HG03196 (cell line): Measurements from ENCODE around the gene MT3.

Source experiments
- ATAC-seq: cut with Tn5 transposase; IDR thresholded peaks from one replicate; pipeline ENCODE4 v1.9.1; 2021; ENCODE audit not compliant: unreplicated experiment

The MT3 gene

GRCh38 chr16:56589141-56590039 is at the start of gene MT3:
Gene MT3 (plus strand): TSS chr16:56589528. CDS start chr16:56589591, 63 bp downstream.
- no peak for ATAC-seq

- no peak for ATAC-seq
Measured at GRCh38 chr16:56539656-56540055, 49.7 kb upstream of the MT3 start.

DNA sequence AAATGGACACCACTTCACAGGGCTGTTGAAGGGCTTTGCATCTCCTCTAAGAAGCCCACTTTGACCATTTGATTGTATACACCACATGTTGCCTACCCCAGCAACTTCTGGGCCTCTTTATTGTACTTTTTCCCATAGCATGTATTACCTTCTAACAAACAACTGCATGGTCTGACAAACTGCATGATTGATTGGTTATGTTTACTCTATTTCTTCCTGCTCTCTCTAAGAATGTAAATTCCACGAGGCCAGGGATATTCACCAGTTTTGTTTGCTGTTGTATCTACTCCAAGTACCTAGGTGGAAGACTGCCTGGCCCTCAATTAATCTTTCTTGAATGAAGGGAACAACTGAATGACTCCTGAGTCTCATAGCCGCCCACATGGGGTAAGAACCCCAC is 47.3 kb upstream of the MT3 start:
- ATAC-seq = no peak

DNA sequence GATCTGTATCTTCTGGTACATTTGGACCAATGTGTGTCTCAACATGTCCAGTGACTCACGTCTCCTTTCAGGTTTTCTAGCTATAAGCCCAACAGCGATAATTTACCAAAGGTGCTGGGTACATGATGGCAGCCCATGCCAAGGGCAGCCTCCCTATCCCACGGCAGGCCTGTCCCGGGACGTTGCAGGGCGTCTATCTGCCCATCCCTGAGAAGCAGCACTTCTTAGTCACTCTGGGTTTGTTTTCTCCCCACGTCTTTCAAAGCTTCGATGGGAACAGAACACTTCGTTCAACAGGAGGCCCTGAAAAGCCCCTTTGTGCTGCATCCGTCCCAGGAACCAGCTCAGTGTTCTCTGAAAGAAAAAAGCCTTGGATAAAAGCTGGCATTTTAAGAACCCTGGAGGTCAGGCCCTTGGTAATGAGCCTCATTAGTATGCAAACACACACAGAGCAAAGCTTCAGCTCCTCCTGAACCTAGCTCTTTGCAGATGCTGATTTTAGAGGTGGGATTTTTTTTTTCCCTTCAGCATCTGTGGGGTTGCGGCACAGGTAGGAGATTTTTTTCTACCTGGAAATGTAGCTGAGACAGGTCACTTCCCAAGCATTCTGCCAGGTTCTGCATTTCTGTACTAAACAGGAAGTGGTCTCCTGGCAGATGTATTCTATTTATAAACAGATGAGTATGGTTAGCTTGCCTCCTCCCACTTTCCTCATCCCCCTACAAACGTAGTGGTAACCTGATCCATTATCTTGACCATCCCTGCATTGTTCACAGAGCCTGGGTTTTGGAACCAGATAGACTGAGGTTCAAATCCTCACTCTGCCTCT is 42.0 kb upstream of the MT3 start:
- no peak for ATAC-seq

GRCh38 chr16:56547949-56548567 is 41.3 kb upstream of the MT3 start:
- ATAC-seq = no peak

- ATAC-seq = no peak
Measured at GRCh38 chr16:56549161-56549560, 40.2 kb upstream of the MT3 start.

GRCh38 chr16:56549744-56550385 is 39.5 kb upstream of the MT3 start:
- ATAC-seq = no peak

- ATAC-seq = no peak
Measured at GRCh38 chr16:56551796-56552738, 37.3 kb upstream of the MT3 start.

DNA sequence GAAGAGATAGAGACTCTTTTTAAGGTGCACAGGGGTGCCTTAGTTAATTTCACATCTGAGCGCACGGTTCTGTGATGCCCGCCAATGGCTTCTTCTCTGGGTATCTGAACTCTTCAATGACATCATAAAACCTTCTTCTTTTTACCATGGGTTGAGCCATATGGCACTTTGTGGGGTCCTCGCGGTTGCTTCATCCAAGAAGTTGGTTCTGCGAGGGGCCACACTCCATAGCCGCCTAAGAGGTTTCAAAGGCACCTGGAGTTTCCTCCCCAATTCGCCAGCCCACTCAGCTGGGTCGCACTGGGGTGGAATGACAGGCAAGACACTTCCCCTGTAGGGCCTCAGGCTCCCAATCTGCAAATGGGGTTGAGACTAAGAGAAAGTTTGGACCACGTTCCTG is 34.9 kb upstream of the MT3 start:
- ATAC-seq = no peak

DNA sequence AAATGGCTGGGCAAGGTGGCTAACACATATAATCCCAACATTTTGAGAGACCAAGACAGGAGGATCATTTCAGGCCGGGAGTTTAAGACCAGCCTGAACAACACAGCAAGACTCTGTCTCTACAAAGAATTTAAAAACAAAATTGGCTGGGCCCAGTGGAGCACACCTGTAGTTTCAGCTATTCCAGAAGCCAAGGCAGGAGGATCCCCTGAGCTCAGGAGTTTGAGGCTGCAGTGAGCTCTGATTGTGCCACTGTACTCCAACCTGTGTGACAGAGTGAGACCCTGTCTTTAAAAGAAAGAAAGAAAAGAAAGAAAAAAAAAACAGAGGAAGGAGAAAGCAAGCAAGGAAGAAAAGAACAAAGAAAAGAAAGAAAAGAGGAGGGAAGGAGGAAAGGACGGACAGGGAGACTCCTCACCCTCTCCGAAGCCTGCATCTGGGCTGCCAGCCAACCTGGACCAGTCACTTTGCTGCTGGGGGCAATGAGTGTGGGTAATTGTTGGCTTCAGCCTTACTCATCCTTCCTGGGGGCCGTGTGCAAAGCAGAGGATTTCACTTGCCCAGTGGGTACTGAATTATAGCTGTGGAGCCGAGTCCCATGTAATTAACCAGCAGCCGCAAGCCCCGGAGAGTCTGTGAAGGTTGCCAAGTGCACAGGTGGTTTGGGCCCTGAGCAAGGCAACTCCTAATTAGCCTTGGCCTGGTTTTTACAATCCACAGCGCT is 31.1 kb upstream of the MT3 start:
- ATAC-seq = no peak

DNA sequence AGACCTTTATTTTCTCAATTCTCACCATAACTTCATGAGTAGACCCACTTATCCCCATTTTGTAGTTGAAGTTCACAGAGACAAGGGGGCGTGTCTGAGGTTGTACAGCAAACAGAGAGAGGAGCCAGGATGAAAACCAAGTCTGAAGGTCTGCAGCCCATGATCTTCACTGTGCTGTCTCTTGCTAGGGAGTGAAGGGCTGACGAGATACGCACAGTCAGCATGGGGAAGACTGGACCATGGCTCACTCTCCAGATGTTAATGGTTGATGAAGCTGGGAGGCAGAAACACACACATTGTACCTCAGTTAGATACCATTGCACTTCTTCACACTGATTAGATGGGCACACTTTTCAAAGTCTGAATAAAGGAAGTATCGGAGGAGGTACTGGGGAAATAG is 30.2 kb upstream of the MT3 start:
- ATAC-seq = no peak

- ATAC-seq = no peak
Measured at GRCh38 chr16:56560447-56560846, 28.9 kb upstream of the MT3 start.

DNA sequence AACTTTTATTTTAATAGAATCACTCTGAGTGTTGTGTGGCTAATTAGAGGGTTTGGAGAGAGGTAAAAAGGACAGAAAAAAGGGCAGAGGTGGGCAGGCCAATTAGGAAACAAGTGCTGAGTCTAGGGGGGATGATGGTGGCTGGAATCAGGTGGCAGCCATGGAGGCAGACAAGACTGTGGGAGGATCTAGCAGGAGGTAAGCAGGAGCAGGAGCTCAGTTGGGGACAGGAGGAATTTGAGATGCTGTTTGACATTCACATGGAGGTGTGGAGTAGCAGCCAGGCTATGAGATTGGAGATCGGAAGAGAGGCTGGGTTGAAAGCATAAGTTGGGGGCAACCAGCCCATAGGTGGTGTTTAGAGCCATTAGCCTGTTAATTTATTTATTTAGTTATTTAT is 28.2 kb upstream of the MT3 start:
- ATAC-seq = no peak

DNA sequence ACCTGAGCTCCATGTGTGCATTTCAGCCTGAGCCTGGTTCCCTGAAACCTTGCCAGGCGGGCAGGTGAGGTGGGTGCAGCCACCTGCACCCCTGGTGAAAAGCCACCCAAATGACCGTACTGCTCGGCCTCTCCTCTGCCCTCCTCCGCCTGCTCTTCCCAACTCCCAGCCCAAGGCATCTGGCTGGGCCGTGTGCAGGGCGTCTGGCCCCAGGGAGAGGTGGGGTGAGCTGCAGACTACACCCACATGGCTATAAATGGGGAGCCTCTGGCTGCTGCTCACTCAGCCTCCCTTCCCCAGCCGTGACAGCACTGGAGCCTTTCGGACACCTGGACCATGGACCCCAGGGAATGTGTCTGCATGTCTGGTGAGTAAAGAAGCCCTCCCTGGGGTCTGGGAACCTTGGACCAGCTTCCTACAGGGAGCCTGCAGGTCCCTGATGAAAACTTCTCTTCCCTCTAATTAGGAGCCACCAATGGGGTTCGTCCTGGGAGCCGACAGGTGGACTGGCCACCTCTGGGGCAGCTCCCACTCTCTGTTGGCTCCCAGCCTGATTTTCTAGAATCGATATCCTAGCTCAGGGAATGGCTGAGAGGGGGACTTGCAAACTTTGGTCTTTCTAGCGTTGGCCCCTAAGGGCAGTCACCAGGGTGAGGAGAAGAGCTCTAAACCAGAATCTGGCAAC is 24.4 kb upstream of the MT3 start, which contains the start of gene MT4:
MT4 (plus strand) TSS at position 281 of the 685 bp plus-strand sequence; CDS start at position 337, 56 bp downstream.
- ATAC-seq = no peak

- no peak for ATAC-seq
Measured at GRCh38 chr16:56569971-56570370, 19.4 kb upstream of the MT3 start.

GRCh38 chr16:56571525-56571924 is 17.8 kb upstream of the MT3 start:
- no peak for ATAC-seq

DNA sequence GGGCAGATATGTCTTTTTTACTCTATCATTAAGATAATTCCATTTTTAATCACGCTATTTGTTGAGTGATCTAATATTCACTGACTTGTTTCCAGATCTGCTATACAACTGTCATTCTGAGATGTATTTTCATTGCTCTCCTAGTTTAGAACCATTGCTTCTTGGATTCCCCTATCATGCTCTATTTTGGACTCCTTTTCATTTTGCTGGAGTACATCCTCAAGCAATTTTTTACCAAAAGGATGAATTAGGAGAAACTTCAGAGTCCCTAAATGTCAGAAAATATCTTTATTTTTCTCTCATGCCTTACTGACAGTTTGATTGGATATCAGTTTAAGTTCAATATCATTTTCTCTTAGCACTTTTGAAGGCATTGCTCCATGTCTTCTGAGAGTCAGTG is 14.7 kb upstream of the MT3 start:
- ATAC-seq = no peak

DNA sequence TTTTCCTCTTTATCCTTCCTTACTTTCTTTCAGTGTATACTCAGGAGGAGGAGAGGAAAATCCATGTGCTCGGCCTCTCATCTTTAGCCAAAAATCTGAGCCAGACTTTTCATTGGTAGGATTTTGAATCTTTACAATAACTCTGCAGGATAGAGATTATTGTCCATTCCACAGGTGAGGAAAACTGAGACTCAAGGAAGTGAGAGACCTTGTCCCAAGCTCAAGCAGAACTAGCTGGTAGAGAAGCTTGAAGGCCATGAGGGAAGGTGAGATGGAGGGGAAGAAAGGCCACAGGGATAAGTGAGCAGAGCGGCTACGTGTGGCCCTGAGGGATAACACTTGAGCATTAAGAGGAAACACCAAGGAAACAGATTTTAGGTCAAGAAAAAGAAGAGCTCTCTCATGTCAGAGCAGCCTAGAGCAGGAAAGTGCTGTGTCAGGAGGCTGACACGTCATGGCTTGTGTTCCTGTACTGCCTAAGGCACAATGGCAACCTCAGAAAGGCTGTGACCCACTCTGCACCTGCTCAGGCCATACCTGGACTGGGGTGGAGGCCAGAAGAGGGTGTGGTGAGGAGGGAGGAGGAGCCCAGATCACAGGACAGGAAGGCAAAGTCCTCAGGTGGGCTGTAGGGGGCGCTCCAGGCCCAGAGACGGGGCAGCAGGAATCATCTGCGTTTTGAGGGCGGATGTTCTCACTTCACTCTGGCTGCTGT is 12.6 kb upstream of the MT3 start:
- no peak for ATAC-seq
